NCI-H1436 (cell line): ENCODE data around the gene PHPT1.

Experiments
- DNase-seq: peaks from one replicate; lab custom pipeline; 2025; lab: John Stamatoyannopoulos, UW

PHPT1 gene

GRCh38 chr9:136886610-136887597 is 37.7 kb downstream of the PHPT1 start:
- no peak for DNase-seq

GRCh38 chr9:136888454-136888853 is 39.2 kb downstream of the PHPT1 start:
- no peak for DNase-seq

GRCh38 chr9:136889858-136890257 is 40.6 kb downstream of the PHPT1 start:
- no peak for DNase-seq

- no peak for DNase-seq
Measured at GRCh38 chr9:136890661-136891060, 41.5 kb downstream of the PHPT1 start.

GRCh38 chr9:136896027-136896426 is 46.8 kb downstream of the PHPT1 start:
- no peak for DNase-seq

GRCh38 chr9:136898483-136899100 is 49.4 kb downstream of the PHPT1 start:
- DNase-seq = no peak

- DNase-seq = no peak
Measured at GRCh38 chr9:136899196-136899595, 50.0 kb downstream of the PHPT1 start.

- no peak for DNase-seq
Measured at GRCh38 chr9:136900556-136900955, 51.3 kb downstream of the PHPT1 start.
